Stimulated activated CD4-positive, alpha-beta T cell treated with anti-CD3 and anti-CD28 coated beads, Interleukin-1b, Interleukin-23, amount 100 ng/mL, for 4 hours (primary cell): ENCODE results near the gene TUBA8.
"Not testable (repeated sequence)": the region's sequence is repeated elsewhere in the genome, so short reads cannot be mapped to it uniquely, and the experiment has no call there.

ENCODE experiments used
- DNase-seq, 2 donors: peaks; one replicate each; pipeline ENCODE4 v3.0.0-alpha.2; 2020; ENCODE audit warnings: low read depth in 2 of 2

TUBA8 gene

DNA sequence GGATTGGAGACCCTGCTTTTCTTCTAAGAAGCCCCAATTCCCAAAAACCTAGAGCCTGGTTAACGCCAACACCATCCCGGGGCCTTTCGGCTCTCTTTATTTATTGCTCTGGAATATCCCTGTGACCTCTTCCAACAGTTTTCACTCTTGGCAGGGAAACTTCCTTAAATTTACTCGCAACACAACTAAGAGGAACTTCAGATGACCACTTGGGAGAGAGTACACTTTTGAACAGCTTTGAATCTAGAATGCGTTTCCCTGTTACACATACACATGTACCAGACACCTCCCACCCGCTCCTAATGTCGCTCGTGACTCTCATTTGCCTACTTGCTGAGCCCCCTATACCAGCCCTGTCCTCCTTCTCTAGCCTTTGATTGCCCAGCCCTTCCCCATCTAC is 19.4 kb downstream of the TUBA8 start:
- DNase-seq: no peak

GRCh38 chr22:18130699-18131429 is 20.3 kb downstream of the TUBA8 start:
- DNase-seq: no peak

- no peak for DNase-seq
Measured at GRCh38 chr22:18133452-18133851, 22.8 kb downstream of the TUBA8 start.

DNA sequence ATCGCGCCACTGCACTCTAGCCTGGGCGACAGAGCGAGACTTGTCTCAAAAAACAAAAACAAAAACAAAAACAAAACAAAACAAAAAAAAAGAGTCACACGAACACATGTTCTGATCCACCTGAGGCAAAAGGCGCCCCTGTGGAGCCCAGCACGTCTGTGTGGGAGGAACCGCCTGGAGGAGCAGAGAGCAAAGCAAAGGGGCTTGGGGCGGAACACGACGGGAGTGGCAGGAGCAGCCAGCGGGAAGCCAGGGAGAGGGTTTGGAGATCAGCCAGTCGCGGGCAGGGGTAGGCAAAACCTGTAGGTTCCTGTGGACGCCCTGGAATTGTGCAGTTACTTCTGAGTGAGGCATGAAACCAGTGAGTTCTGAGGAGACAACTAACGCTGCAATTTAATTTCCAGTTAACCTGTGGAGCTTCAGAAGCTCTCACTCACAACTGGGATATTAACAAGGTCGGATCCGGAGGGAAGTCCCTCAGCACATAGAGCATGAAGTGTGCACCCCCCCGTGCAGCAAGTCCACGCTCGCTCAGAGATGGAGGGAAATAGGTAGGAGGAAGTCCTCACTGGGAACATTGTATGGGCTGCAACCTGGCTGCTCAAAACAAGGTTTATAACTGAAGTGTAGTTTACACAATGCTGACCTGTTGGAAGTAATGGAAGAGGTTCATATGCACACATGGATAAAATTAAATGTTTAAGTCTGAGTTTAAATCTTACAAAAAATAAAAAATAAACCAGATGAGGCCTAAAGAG is 26.1 kb downstream of the TUBA8 start:
- DNase-seq: no peak

DNA sequence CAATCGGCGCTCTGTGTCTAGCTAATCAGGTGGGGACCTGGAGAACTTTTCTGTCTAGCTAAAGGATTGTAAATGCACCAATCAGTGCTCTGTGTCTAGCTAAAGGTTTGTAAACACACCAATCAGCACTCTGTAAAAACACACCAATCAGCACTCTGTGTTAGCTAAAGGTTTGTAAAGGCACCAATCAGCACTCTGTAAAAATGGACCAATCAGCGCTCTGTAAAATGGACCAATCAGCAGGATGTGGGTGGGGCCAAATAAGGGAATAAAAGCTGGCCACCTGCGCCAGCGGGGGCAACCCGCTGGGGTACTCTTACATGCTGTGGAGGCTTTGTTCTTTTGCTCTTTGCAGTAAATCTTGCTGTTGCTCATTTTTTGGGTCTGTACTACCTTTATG is 30.4 kb downstream of the TUBA8 start:
- DNase-seq: not testable (repeated sequence)

DNA sequence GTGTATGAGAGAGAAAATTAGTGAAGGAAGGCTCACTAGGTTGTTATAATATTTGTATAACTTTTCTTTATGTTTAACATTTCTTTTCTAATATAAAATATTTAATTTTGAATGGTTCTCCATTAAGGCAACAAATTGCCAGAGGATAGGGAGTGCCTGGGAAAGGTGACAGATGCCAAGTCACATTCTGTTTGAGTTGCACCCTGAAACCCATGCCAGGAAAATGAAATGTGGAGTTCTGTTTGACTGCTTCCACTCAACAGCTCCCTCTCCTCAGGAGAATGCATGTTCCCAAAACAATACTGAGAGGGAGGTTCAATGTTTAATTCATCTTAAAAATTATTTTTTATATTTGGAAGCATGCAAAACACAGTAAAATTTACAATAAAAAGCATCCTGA is 33.5 kb downstream of the TUBA8 start:
- no peak for DNase-seq

DNA sequence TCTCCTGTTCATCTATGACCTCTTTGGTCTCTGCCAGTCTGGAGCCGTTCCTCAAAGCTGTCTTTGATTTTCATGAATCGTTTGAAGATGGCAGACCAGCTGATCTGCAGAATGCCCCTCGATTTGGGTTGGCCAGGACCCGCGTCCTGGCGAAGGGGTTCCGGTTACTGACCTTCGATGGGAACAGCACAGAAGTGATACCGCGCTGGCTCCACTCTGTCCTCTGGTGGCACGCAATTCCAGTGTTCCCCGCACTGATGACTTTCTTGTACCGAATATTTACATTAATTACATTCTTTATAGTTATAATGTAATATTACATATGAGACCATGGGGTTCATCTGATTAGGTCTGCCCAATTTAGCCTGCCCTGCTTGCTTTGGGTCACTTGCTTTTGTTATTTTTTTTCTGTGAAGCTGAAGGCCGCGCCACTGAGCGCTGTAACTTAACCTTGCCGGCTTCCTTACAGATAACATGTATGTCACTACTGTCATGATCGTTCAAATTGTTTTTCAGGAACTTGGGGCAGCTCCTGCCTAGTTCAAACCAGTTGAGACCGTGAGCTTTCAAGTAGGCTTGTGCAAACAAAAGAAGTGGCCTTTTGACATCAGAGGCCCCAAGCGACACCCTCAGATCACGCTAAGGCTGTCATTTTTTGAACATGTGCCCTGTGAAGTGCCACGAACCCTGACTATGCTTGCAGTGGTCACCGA is 35.2 kb downstream of the TUBA8 start:
- no peak for DNase-seq

DNA sequence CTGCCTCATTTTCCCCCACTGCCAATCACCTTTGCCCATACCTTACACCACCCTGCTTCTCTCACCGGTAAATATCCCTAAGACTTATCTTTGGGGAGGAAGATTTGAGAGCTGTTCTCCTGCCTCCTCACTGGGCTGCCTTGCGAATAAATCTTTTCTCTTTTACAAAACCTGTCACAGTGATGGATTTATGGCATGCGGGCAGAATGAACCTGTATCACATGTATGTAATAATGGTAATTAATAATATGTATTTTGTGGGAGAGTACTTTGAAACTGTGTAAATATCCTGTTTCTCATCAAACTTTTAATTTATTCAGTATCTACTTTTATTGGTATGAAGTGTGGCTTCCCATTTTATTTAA is 35.8 kb downstream of the TUBA8 start:
- DNase-seq: no peak

DNA sequence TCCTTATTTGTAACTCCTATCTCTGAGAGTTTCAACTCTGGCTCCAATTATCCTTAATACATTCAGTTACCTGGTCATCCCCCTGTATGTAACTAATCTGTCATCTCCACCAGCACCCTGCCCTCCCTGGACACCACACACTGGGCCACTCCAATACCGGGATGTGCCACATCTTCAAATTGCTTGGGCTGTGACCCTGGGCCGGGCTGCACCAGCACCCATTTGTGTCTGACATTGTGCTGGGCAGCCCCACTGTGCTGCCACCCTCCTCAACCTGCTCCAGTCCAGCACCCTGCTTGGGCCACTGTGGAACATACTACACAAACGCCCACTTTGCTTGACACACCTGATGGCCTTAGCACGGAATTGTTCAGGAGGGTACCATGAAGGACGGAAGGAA is 37.2 kb downstream of the TUBA8 start:
- no peak for DNase-seq

- no peak for DNase-seq
Measured at GRCh38 chr22:18148293-18148965, 37.8 kb downstream of the TUBA8 start.

DNA sequence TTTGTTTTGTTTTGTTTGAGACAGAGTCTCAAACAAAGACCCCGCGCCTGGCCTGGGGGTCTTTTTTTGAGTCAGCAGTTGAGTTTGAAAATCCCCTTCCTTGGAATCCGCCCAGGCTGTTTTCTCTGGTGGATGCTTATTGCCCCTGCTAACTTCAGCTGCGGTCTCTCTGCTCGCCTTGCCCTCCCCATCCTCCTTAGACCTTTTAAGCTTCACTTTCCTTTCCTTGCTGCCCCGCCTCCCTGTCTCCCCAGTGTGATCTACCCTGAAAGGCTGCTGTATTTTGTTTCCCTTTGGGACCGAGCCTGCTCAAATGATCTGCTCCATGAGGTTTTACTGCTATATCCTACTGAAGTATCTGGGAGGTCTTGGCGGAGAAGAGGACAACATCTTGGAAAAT is 41.9 kb downstream of the TUBA8 start:
- peak in 1 of 2 donors; percentile 6 for DNase-seq

DNA sequence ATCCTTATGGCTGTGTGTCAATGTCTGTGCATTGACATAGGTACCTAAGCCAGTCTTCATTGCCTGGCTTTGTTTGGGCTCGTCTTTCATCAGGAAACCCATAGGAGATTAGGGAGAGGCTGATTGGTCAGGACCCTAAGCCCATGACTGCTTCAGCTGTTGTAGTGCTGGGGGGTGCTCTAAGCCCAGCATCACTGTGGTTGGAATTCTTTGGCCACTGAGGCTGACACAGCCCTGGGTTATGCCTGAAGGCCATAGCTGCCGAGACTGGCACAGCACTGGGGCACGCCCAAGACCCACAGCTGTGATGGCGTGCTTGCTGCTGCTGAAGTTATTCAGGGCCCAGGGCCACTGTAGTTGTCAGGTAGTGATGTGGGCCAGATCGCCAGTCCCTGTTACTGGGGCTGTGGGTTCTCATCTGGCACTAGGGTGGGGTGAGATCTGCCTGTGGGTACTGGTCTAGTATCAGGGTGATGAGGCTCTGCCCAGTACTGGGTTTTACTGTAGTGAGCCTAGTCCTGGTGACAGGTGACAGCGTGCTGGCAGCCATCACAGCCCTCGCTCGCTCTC is 44.3 kb downstream of the TUBA8 start:
- DNase-seq: no peak

DNA sequence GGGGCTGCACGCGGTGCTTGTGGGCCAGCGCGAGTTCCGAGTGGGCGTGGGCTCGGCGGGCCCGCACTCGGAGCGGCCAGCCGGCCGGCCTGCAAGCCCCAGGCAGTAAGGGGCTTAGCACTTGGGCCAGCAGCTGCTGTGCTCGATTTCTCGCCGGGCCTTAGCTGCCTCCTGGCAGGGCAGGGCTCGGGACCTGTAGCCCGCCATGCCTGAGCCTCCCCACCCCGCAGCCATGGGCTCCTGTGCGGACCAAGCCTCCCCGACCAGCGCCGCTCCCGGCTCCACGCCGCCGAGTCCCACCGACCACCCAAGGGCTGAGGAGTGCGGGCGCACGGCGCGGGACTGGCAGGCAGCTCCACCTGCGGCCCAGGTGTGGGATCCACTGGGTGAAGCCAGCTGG is 44.9 kb downstream of the TUBA8 start:
- not testable (repeated sequence) for DNase-seq

DNA sequence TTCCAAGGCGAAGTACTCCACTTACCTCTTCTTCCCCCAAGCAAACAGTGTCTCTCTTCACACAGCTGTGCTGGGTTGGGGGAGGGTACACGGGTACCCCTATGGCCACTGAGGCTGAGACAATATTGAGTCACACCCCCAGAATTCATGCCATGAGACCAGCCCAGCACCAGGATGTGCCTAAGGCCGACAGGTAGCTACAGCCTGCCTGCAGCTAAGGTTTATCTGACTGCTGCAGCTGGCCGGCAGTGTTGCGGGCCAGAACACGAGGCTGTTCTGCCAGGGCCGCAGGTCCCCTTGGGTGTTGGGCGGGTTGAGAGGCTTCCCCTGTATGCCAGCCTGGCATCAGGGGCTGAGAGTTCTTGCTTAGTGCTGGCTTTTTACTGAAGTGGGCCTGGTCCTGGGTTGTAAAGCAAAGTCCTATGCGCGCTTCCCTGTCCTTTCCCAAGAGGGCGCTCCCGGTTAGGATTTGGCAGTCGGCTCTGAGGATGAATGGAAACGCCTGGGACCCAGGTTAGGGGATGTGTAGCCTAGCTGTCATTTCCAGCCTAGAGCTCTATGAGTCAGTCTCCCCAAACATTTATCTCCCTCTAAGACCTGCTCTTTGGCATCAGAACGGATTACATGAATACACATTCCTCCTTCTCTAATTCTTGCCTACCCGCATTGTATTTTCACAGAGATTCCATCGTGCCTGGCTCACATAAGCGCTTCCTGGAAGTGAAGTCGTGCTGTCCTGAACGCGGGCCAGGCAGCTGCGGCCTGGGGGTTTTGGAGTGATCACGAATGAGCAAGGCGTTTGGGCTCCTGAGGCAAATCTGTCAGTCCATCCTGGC is 46.5 kb downstream of the TUBA8 start:
- DNase-seq: peak; percentile 15 to 29

DNA sequence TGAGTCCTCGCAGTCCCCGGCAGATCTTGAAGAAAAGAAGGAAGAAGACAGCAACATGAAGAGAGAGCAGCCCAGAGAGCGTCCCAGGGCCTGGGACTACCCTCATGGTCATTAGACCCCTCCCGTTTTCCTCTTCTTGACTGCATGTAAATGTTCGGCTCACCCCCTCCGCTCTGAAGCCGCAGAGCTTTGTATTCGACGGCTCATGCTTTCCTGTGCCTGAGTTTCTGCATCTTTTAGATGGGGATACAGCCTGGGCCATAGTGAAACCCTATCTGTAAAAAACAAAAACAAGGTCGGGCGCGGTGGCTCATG is 47.1 kb downstream of the TUBA8 start:
- DNase-seq: no peak

GRCh38 chr22:18160641-18161040 is 50.0 kb downstream of the TUBA8 start:
- DNase-seq: not testable (repeated sequence)

GRCh38 chr22:18163843-18164242 is 53.2 kb downstream of the TUBA8 start:
- DNase-seq: not testable (repeated sequence)

DNA sequence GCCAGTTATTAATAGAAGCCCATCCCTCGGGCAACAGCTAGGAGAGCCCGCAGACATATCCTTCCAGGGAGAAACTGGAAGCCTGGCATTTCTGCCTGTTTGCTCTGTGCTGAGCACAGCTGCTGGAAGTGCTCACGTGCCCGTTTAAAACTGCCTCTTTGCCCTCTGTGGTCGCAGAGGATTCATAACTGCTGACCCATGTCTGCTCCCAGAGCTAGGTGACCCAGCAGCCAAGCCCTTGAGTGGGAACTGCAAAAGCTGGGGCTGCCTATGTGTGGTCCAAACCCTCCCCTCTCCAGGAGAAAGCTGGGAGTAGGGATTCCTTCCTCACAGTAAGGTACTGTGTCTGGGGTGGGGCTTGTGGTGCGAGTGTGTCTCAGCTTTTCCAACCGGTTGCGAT is 54.0 kb downstream of the TUBA8 start:
- DNase-seq: not testable (repeated sequence)

GRCh38 chr22:18165356-18165755 is 54.7 kb downstream of the TUBA8 start:
- not testable (repeated sequence) for DNase-seq

DNA sequence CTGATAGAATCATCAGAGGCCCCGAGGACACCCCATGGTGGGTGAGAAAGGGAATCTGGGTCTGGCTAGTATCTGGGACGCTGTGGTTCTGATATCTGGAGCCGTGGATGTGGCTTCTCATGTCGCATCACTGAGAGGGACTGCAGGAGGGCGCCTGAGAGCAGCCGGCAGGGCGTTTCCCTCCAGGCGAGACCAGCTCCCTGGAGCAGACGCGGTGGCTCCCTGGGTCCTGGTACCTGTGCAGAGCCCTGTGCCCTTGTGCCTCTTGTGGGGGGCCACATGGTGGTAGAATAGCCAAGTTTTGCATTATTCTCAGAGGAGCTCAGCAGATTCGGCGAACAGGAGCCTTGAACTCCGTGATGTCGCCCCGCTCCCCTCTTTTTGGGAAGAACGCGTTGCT is 59.7 kb downstream of the TUBA8 start:
- not testable (repeated sequence) for DNase-seq

DNA sequence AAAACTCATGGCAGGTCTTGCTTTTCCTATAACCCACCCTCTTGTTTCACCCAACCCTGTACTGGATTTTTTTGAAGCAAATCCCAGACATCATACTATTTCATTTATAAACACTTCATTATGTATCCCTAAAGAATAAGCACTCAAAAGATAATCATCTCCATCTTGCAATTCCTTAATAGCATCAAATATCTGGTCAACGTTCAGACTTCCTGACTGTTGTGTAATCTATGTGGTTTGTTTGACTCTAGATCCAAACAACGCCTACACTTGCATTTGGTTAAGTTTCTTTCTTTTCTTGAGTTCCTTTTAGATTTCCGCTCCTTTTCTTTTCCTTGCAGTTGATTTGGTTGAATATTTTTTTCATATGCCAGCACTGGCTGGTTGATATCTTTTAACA is 61.6 kb downstream of the TUBA8 start:
- DNase-seq: not testable (repeated sequence)
